H1 (cell line): Measurements from ENCODE around the gene PRKN. TPM values are rescaled to one million over a fixed set of nuclear protein-coding genes. Genes with fewer than 3 reads are reported as not detected.

Experiments used
- CTCF ChIA-PET: fragments of 300-600 bp; sonication (Branson Sonifier 250); formaldehyde crosslinking; loops from one replicate; lab custom pipeline; 2021; ENCODE audit not compliant: partially characterized antibody; lab: Charles Lee
- POLR2A ChIA-PET: fragments of 300-600 bp; sonication (Branson Sonifier 250); formaldehyde crosslinking; loops from one replicate; lab custom pipeline; 2021; ENCODE audit warnings: inconsistent platforms; ENCODE audit not compliant: partially characterized antibody; lab: Charles Lee
- DNase-seq, 2 experiments: peaks; one replicate each; pipeline versions ENCODE4 v3.0.0 to v3.0.0-alpha.2; 2010 to 2022; ENCODE audit warnings: low spot score in 2 of 2, low read depth in 1 of 2, mixed read lengths in 1 of 2
- FAIRE-seq: peaks from 2 replicates; lab custom pipeline; 2011; peaks lifted over from hg19 to GRCh38; lab: Jason Lieb, UNC
- H2AFZ ChIP-seq: 2 replicates; pipeline ENCODE4 v1.8.1; 2012; ENCODE audit warnings: low read length, inconsistent platforms
- H2AK5ac ChIP-seq: 2 replicates; pipeline ENCODE4 v1.6.1; 2013; ENCODE audit warnings: low read depth, low read length
- H2BK120ac ChIP-seq: replicated peaks from 2 replicates; pipeline ENCODE3; 2013; ENCODE audit warnings: low read depth, low read length, inconsistent platforms
- H2BK12ac ChIP-seq: 2 replicates; pipeline ENCODE4 v1.6.1; 2013; ENCODE audit warnings: low read depth, low read length
- H2BK15ac ChIP-seq: 2 replicates; pipeline ENCODE4 v1.6.1; 2013; ENCODE audit warnings: low read length
- H2BK20ac ChIP-seq: 2 replicates; pipeline ENCODE4 v1.6.1; 2013; ENCODE audit warnings: low read length
- H2BK5ac ChIP-seq: 2 replicates; pipeline ENCODE4 v1.6.1; 2013; ENCODE audit warnings: low read depth, low read length
- H3K14ac ChIP-seq: 2 replicates; pipeline ENCODE4 v1.6.1; 2013; ENCODE audit warnings: inconsistent platforms; ENCODE audit not compliant: insufficient read length
- H3K18ac ChIP-seq: 2 replicates; pipeline ENCODE4 v1.6.1; 2013; ENCODE audit warnings: low read length; ENCODE audit errors: extremely low read depth
- H3K23ac ChIP-seq: 2 replicates; pipeline ENCODE4 v1.6.1; 2013; ENCODE audit warnings: inconsistent platforms; ENCODE audit not compliant: insufficient read length
- H3K23me2 ChIP-seq: 2 replicates; pipeline ENCODE4 v1.6.1; 2013; ENCODE audit warnings: low read depth, low read length
- H3K27ac ChIP-seq: 2 replicates; pipeline ENCODE4 v1.6.1; 2011; ENCODE audit warnings: low read depth, low read length, inconsistent platforms
- H3K27me3 ChIP-seq, 4 experiments: replicated peaks in 1 of 4; 1 replicate in 1 of 4; 2 replicates in 3 of 4; pipeline versions ENCODE4 v1.6.1 to v1.8.1; 2011 to 2013; ENCODE audit warnings: low read length in 3 of 4, mild to moderate bottlenecking in 3 of 4, inconsistent platforms in 2 of 4, mixed read lengths in 2 of 4, moderate library complexity in 1 of 4; ENCODE audit not compliant: control insufficient read depth in 3 of 4, insufficient read depth in 3 of 4; ENCODE audit errors: extremely low read depth in 1 of 4
- H3K36me3 ChIP-seq, 4 experiments: 2 replicates each; pipeline versions ENCODE4 v1.6.1 to v1.8.1; 2011 to 2013; ENCODE audit warnings: mild to moderate bottlenecking in 4 of 4, low read length in 3 of 4, moderate library complexity in 2 of 4, control low read depth in 1 of 4, inconsistent platforms in 1 of 4; ENCODE audit not compliant: insufficient read depth in 4 of 4, control insufficient read depth in 2 of 4
- H3K4ac ChIP-seq: replicated peaks from 2 replicates; pipeline ENCODE3; 2013; ENCODE audit warnings: low read length, low read depth, mixed read lengths, inconsistent platforms; ENCODE audit not compliant: insufficient read length
- H3K4me1 ChIP-seq, 4 experiments: replicated peaks in 1 of 4; 1 replicate in 1 of 4; 2 replicates in 3 of 4; pipeline versions ENCODE4 v1.6.1 to v1.8.1; 2011 to 2013; ENCODE audit warnings: low read length in 3 of 4, inconsistent platforms in 2 of 4, mixed read lengths in 1 of 4; ENCODE audit not compliant: insufficient read depth in 4 of 4, control insufficient read depth in 3 of 4
- H3K4me2 ChIP-seq, 2 experiments: 2 replicates each; pipeline versions ENCODE4 v1.6.1 to v1.8.1; 2011 to 2013; ENCODE audit warnings: low read depth in 2 of 2, low read length in 2 of 2, control low read depth in 1 of 2, inconsistent platforms in 1 of 2, mild to moderate bottlenecking in 1 of 2; ENCODE audit not compliant: insufficient read depth in 1 of 2
- H3K4me3 ChIP-seq, 4 experiments: fragments of 200-600, 300-600 bp in 1 of 4; sonication (generic), shearing (Covaris generic), sonication (Bioruptor Twin) in 1 of 4; 2 replicates each; pipeline versions ENCODE4 v1.5.1 to v1.8.1; 2011 to 2016; ENCODE audit warnings: low read length in 4 of 4, low read depth in 3 of 4, control low read depth in 2 of 4, inconsistent platforms in 2 of 4, mild to moderate bottlenecking in 2 of 4, mixed read lengths in 1 of 4, moderate library complexity in 1 of 4; ENCODE audit not compliant: insufficient read depth in 2 of 4; ENCODE audit errors: extremely low read depth in 1 of 4
- H3K56ac ChIP-seq: replicated peaks from 2 replicates; pipeline ENCODE3; 2013; ENCODE audit warnings: low read depth, mild to moderate bottlenecking, mixed read lengths, low read length, inconsistent platforms; ENCODE audit not compliant: insufficient read length
- H3K79me1 ChIP-seq: 2 replicates; pipeline ENCODE4 v1.6.1; 2013; ENCODE audit warnings: low read depth, low read length, control low read depth
- H3K79me2 ChIP-seq, 2 experiments: 2 replicates each; pipeline versions ENCODE4 v1.6.1 to v1.8.1; 2012 to 2013; ENCODE audit warnings: low read length in 2 of 2, mild to moderate bottlenecking in 2 of 2, inconsistent platforms in 1 of 2; ENCODE audit not compliant: insufficient read depth in 2 of 2, control insufficient read depth in 1 of 2
- H3K9ac ChIP-seq, 4 experiments: replicated peaks in 1 of 4; 1 replicate in 1 of 4; 2 replicates in 3 of 4; pipeline versions ENCODE4 v1.6.1 to v1.8.1; 2011 to 2013; ENCODE audit warnings: low read depth in 3 of 4, low read length in 3 of 4, control low read depth in 2 of 4, mild to moderate bottlenecking in 2 of 4, moderate library complexity in 2 of 4, inconsistent platforms in 1 of 4; ENCODE audit errors: extremely low read depth in 1 of 4
- H3K9me3 ChIP-seq, 2 experiments: 2 replicates each; pipeline versions ENCODE4 v1.6.1 to v1.8.1; 2012 to 2013; ENCODE audit warnings: mild to moderate bottlenecking in 2 of 2, moderate library complexity in 2 of 2, control low read depth in 1 of 2, inconsistent platforms in 1 of 2, low read depth in 1 of 2, low read length in 1 of 2, mixed read lengths in 1 of 2; ENCODE audit not compliant: insufficient read depth in 2 of 2
- H4K20me1 ChIP-seq, 2 experiments: replicated peaks in 1 of 2; 2 replicates each; pipeline versions ENCODE3 to v1.8.1; 2011 to 2013; ENCODE audit warnings: inconsistent platforms in 2 of 2, low read length in 2 of 2, mild to moderate bottlenecking in 1 of 2; ENCODE audit not compliant: insufficient read depth in 2 of 2, control insufficient read depth in 1 of 2
- H4K5ac ChIP-seq: 2 replicates; pipeline ENCODE4 v1.6.1; 2013; ENCODE audit warnings: low read length, low read depth, mixed read lengths, inconsistent platforms; ENCODE audit not compliant: insufficient read length
- H4K8ac ChIP-seq: 2 replicates; pipeline ENCODE4 v1.8.0; 2013; ENCODE audit warnings: mild to moderate bottlenecking, moderate library complexity, low read length, inconsistent platforms; ENCODE audit not compliant: insufficient read depth; ENCODE audit errors: extremely low read depth
- H4K91ac ChIP-seq: replicated peaks from 2 replicates; pipeline ENCODE3; 2013; ENCODE audit warnings: low read length, mixed read lengths, inconsistent platforms; ENCODE audit not compliant: insufficient read length
- KDM4A ChIP-seq: IDR thresholded peaks from one replicate; pipeline ENCODE4 v1.7.1; 2012; ENCODE audit warnings: low read depth, mild to moderate bottlenecking, moderate library complexity, low read length, inconsistent platforms; ENCODE audit not compliant: severe bottlenecking
- WGBS, 2 experiments: shearing (Covaris generic) in 1 of 2; methylation state at CpG; one replicate each; pipeline versions ENCODE4 v1.1.6 to v1.1.7; 2013 to 2015; ENCODE audit warnings: low lambda C conversion rate in 2 of 2, mixed read lengths in 2 of 2, inconsistent platforms in 1 of 2, low coverage in 1 of 2, missing lambda C conversion rate in 1 of 2; ENCODE audit not compliant: insufficient replicate concordance in 2 of 2, insufficient coverage in 1 of 2, insufficient read length in 1 of 2; ENCODE audit errors: extremely low coverage in 1 of 2, missing lambda C conversion rate in 1 of 2; 5-methylcytosine and 5-hydroxymethylcytosine counted together
- polyA plus RNA-seq, 7 experiments: library from polyadenylated mRNA; depleted of rRNA in 3 of 7; stranded (reverse) in 5 of 7; unstranded in 2 of 7; fragments of >200 nt in 5 of 7; fragments of 200-250 nt in 2 of 7; gene quantifications; 1 replicate in 5 of 7; 2 replicates in 1 of 7; 4 replicates in 1 of 7; pipeline versions ENCODE4 v1.2.1 to v1.2.3, GENCODE V29; 2011 to 2013; ENCODE audit warnings: missing spikeins in 2 of 7, mixed read lengths in 2 of 7
- total RNA-seq: library from RNA; stranded (reverse); fragmentation: NEBNext Ultra II Directional; extraction: Animal tissue kit (Norgen Biotek cat#: 25700); gene quantifications from 2 replicates; pipeline ENCODE4 v1.2.1, GENCODE V29; 2021

PRKN gene
- total and polyA plus RNA-seq, 2 of the 8 experiments (the other 6 are each of a cell fraction or from before 2014, with no cell fraction given) = 0.13 to 0.29 TPM

GRCh38 chr6:162325051-162325450, 402.5 kb downstream of the PRKN start:
- Histone ChIP-seq H4K8ac (no peak overlapping the region), H2BK15ac (no peak overlapping the region), H2BK12ac (no peak overlapping the region), H3K4me2 (no peak overlapping the region), H3K79me2 (no peaks in the 10 kb centered on the region), H3K4me1 (no peaks in the 10 kb centered on the region; a peak in 1 of 7 replicates), H3K9ac (no peak overlapping the region), H3K4me3 (no peak overlapping the region), H4K91ac (no peak overlapping the region), H3K27me3 (no peaks in the 10 kb centered on the region), H3K4ac (no peak overlapping the region), H2BK5ac (no peak overlapping the region), H3K36me3 (no peaks in the 10 kb centered on the region), H4K5ac (no peak overlapping the region), H3K9me3 (peaks cover 4% of the 10 kb centered on the region in 2 experiments; a peak in 1 of 4 replicates)
- WGBS, 2 experiments = 88% methylated on average over 4 of the region's 4 CpGs; no CpG with 5 or more reads in 1 of the 2 experiments
- DNase-seq = no peak
- ChIA-PET CTCF (no interaction called here), POLR2A (no interaction called here)
- FAIRE-seq = no peak
- TF ChIP-seq KDM4A = no peak
- TF ChIP-seq, all 59 proteins: peak for 0
- Histone ChIP-seq H2AFZ (no peak overlapping the region), H3K56ac (no peak overlapping the region), H2BK120ac (no peak overlapping the region), H2AK5ac (no peak overlapping the region), H3K23ac (no peak overlapping the region), H4K20me1 (no peaks in the 10 kb centered on the region), H3K23me2 (no peaks in the 10 kb centered on the region), H3K18ac (no peak overlapping the region), H2BK20ac (no peak overlapping the region), H3K79me1 (no peaks in the 10 kb centered on the region), H3K27ac (no peak overlapping the region), H3K14ac (no peak overlapping the region)
